ENCODE data around the gene AKR1D1.
"Not testable (repeated sequence)": the region's sequence is repeated elsewhere in the genome, so short reads cannot be mapped to it uniquely, and the experiment has no call there.

AKR1D1 gene

GRCh38 chr7:138074540-138074939 lies 1.7 kb upstream of the AKR1D1 start:
- no peak for DNase-seq

GRCh38 chr7:138075350-138075749 lies 909 bp upstream of the AKR1D1 start:
- DNase-seq = no peak

GRCh38 chr7:138075786-138076185 lies 473 bp upstream of the AKR1D1 start:
- DNase-seq = not testable (repeated sequence)

DNA sequence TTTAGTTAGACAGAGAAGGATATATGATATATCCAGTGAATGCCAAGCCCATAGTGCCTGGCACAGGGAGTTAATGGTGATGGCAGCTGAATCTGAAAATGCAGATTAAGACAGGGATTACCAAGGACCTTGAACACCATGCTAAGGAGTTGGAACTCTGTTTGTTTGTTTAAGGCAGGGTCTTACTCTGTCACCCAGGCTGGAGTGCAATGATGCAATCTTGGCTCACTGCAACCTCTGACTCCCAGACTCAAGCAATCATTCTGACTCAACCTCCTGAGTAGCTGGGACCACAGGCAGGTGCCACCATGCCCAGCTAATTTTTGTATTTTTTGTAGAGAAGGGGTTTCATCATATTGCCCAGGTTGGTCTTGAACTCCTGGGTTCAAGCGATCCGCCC lies 1.6 kb downstream of the AKR1D1 start:
- no peak for DNase-seq

DNA sequence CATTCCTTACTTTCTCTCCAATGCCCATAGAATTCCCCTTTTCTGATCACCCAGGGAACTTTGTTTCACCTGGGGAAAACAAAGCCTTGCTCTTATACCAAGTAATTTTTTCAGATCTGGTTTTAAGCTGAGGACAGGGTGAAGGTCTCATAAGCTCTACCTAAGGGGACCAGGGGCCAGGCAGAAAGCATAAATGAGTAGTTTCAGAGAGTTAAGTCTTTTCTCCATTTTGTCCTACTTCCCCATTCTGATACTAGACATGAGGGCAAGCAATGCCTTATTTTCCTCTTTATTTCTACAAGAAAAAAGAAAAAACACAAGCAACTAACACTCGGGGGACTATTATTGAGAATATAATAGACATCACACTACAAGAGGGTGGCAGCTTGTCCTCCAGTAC lies 2.9 kb downstream of the AKR1D1 start:
- no peak for DNase-seq

DNA sequence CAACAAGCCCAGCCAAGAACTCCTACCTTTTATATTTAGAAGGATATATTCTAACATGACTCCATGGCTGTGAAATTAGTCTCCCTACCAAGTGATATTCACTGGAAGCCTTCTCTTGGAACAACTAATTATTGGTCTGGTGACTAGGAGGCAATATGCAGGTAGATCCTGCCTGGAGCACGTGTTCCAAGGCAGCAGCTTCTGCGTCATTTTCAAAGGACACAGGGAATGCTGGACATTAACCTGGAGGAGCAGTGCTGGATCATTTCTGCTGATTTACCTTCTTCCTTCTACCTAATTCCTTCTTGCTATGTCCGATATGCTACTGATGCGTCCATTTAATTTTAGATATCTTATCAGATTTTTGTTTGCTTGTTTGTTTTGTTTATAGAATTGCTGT lies 5.6 kb downstream of the AKR1D1 start:
- DNase-seq = no peak

DNA sequence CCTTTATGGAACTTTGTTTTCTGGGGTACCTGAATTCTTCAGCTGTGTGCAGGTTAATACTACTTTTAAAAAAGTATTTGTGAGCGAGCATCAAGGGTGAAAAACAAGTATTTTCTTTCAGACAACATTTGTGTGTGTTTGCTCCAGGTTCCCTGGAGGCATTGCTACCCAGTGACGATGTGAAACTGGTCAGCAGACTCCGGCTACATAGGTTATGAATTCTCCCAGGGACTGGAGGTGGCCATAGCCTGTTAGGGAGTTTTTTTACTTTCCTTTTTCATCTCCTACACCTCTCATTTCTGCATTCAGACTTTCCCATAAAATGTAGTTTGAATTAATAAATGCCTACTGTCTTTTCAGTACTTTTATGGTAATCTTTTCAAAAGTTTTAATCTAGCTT lies 7.6 kb downstream of the AKR1D1 start:
- DNase-seq = no peak

- no peak for DNase-seq
Observed at GRCh38 chr7:138086563-138087270, 10.5 kb downstream of the AKR1D1 start.

GRCh38 chr7:138089080-138089901 lies 13.0 kb downstream of the AKR1D1 start:
- DNase-seq = no peak

DNA sequence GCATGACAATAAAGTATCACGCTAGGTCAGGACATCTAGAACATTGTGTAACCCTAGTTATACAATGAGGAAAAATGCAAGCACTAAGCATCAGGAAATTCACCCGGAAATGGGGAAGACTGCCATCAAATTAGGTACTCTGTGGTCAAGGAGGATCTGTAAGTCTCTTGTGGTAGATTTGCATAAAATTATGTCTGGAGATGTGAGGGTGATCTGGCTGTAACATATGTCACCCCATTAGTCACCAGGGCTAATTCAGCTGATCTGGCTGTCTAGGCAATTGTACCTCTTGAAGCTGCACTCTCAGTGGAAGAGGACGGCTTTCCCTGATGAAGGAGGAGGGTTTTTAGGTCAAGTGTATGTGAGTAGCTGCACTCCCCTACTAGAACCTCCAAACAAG lies 14.8 kb downstream of the AKR1D1 start:
- DNase-seq = no peak

DNA sequence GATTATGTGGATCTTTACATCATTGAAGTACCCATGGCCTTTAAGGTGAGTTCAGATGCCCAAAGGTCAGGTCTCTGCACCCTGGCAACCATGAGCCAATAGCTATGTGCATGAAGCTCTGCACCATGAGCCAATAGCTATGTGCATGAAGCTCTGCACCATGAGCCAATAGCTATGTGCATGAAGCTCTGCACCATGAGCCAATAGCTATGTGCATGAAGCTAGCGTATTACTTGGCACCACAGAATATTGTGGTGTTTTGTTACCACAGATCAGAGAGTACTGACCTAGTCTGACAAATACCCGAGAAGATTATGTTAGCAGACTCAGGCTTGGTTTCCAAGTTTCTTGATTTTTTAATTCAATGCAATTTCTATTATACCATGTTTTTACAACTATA lies 15.6 kb downstream of the AKR1D1 start:
- DNase-seq = not testable (repeated sequence)

DNA sequence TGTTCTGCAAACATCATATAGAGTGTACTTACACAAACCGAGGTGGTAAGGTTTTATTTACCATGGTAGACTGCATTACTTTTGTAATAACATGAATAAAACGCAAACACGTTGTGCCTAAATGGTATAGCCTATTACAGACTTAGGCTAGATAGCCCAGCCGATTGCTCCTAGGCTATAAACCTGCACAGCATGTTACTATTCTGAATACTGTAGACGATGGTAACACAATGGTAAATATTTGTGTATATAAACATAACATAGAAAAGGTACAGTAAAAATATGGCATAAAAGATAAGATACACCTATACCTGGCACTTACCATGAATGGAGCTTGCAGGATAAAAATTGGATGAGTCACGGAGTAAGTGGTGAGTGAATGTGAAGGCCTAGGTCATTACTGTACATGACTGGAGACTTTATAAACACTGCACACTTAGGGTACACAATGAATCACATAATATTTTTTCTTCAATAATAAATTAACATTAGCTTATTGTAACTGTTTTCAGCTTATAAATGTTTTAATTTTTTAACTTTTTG lies 16.3 kb downstream of the AKR1D1 start:
- no peak for DNase-seq

GRCh38 chr7:138095972-138096935 lies 20.0 kb downstream of the AKR1D1 start:
- no peak for DNase-seq

GRCh38 chr7:138097064-138097741 lies 20.9 kb downstream of the AKR1D1 start:
- DNase-seq = no peak

- DNase-seq = no peak
Observed at GRCh38 chr7:138099813-138100212, 23.6 kb downstream of the AKR1D1 start.

DNA sequence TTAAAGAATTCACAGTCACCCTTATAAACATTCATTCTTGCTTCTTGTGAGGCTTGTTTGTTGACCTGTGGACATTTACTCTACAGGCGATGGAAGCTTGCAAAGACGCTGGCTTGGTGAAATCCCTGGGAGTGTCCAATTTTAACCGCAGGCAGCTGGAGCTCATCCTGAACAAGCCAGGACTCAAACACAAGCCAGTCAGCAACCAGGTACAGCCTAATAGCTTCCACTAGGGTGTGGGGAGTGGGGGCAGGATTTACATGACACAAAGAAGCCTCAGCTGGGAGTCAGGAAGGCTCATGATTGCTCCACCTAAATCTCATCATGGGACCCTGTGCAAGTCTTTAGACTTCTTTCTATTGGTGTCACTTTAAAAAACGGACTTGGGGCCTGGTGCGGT lies 29.0 kb downstream of the AKR1D1 start:
- no peak for DNase-seq

GRCh38 chr7:138115047-138115446 lies 38.8 kb downstream of the AKR1D1 start:
- no peak for DNase-seq

- no peak for DNase-seq
Observed at GRCh38 chr7:138116141-138116540, 39.9 kb downstream of the AKR1D1 start.

GRCh38 chr7:138116892-138117291 lies 40.6 kb downstream of the AKR1D1 start:
- DNase-seq = no peak

- DNase-seq = no peak
Observed at GRCh38 chr7:138120140-138120827, 44.0 kb downstream of the AKR1D1 start.

GRCh38 chr7:138122162-138122561 lies 45.9 kb downstream of the AKR1D1 start:
- no peak for DNase-seq

- DNase-seq = no peak
Observed at GRCh38 chr7:138125119-138125518, 48.9 kb downstream of the AKR1D1 start.
